HepG2 (cell line): ENCODE data around the gene CXCL10. TPM values are rescaled to one million over a fixed set of nuclear protein-coding genes. Genes with fewer than 3 reads are reported as not detected.
"Not testable (repeated sequence)": the region's sequence is repeated elsewhere in the genome, so short reads cannot be mapped to it uniquely, and the experiment has no call there.

Source experiments
- ATAC-seq: fragments of 200-7000 bp; cut with Tn5 transposase; 3 replicates; pipeline ENCODE4 v1.9.1; 2020; ENCODE audit warnings: mild to moderate bottlenecking, moderate library complexity
- BruUV-seq: library from RNA; stranded (reverse); fragments of 400-500 nt; replicated peaks from 2 replicates; lab custom pipeline; 2021; lab: Mats Ljungman, UMichigan
- CTCF ChIA-PET: fragments of 300-600 bp; formaldehyde crosslinking; extraction: SDS; loops from one replicate; lab custom pipeline; 2021; ENCODE audit warnings: low total read pairs, inconsistent platforms, low intra/inter-chr PET ratio; lab: Yijun Ruan, JAX
- POLR2A ChIA-PET: fragments of 350-600 bp; sonication (Branson Sonifier 250); formaldehyde crosslinking; loops from one replicate; lab custom pipeline; 2020; ENCODE audit warnings: antibody characterized with exemption, inconsistent platforms; lab: Yijun Ruan, JAX
- DNase-seq: peaks from one replicate; pipeline ENCODE4 v3.0.0-alpha.2; 2015; ENCODE audit warnings: low spot score
- FAIRE-seq: peaks from 3 replicates; lab custom pipeline; 2011; peaks lifted over from hg19 to GRCh38; lab: Jason Lieb, UNC
- H2AFZ ChIP-seq: one replicate; pipeline ENCODE4 v1.6.1; 2011; ENCODE audit warnings: low read length, inconsistent platforms
- H3K27ac ChIP-seq: fragments of 300-600 bp; 3 replicates; pipeline ENCODE4 v1.8.0; 2011; ENCODE audit warnings: mixed run types, mild to moderate bottlenecking, mixed read lengths, low read length, inconsistent platforms; ENCODE audit not compliant: insufficient read depth; ENCODE audit errors: extremely low read length
- H3K27me3 ChIP-seq, 2 experiments: fragments of 200-600 bp in 1 of 2; 2 replicates in 1 of 2; 3 replicates in 1 of 2; pipeline versions ENCODE4 v1.6.0 to v1.8.0; 2011; ENCODE audit warnings: low read length in 2 of 2, mild to moderate bottlenecking in 2 of 2, moderate library complexity in 2 of 2, inconsistent platforms in 1 of 2; ENCODE audit not compliant: insufficient read depth in 2 of 2, control insufficient read depth in 1 of 2
- H3K36me3 ChIP-seq, 2 experiments: fragments of 200-600 bp in 1 of 2; replicated peaks in 1 of 2; 2 replicates in 1 of 2; 3 replicates in 1 of 2; pipeline versions ENCODE4 v1.5.1 to v1.8.0; 2011; ENCODE audit warnings: low read length in 2 of 2, inconsistent platforms in 1 of 2; ENCODE audit not compliant: insufficient read depth in 2 of 2, control insufficient read depth in 1 of 2
- H3K4me1 ChIP-seq: 2 replicates; pipeline ENCODE4 v1.5.1; 2012; ENCODE audit warnings: low read length, inconsistent platforms; ENCODE audit not compliant: insufficient read depth
- H3K4me2 ChIP-seq: 2 replicates; pipeline ENCODE4 v1.6.0; 2011; ENCODE audit warnings: low read depth, low read length, inconsistent platforms
- H3K4me3 ChIP-seq, 3 experiments: fragments of 200-600 bp in 1 of 3; sonication (generic), shearing (Covaris generic) in 1 of 3; replicated peaks in 1 of 3; 2 replicates each; pipeline ENCODE4 v1.5.1; 2011 to 2016; ENCODE audit warnings: low read length in 3 of 3, inconsistent platforms in 2 of 3, low read depth in 2 of 3, mild to moderate bottlenecking in 2 of 3, control low read depth in 1 of 3, mixed read lengths in 1 of 3; ENCODE audit not compliant: insufficient read depth in 1 of 3
- H3K79me2 ChIP-seq: one replicate; pipeline ENCODE4 v1.6.1; 2011; ENCODE audit warnings: low read length, inconsistent platforms; ENCODE audit not compliant: insufficient read depth
- H3K9ac ChIP-seq: 2 replicates; pipeline ENCODE4 v1.6.0; 2011; ENCODE audit warnings: mild to moderate bottlenecking, low read depth, low read length, inconsistent platforms; ENCODE audit not compliant: insufficient read depth
- H3K9me3 ChIP-seq: 2 replicates; pipeline ENCODE4 v1.5.1; 2012; ENCODE audit warnings: mild to moderate bottlenecking, low read length
- H4K20me1 ChIP-seq: 2 replicates; pipeline ENCODE4 v1.6.0; 2011; ENCODE audit warnings: inconsistent platforms, mild to moderate bottlenecking, low read length, moderate library complexity; ENCODE audit not compliant: insufficient read depth
- WGBS: methylation state at CpG from one replicate; pipeline ENCODE4 v1.1.6; 2017; ENCODE audit warnings: low lambda C conversion rate; 5-methylcytosine and 5-hydroxymethylcytosine counted together
- in situ Hi-C: cut with HindIII; loops from 2 replicates; pipeline ENCODE4 v1.10.0; 2017; ENCODE audit warnings: low pct_unique_long_range_greater_than_20kb; ENCODE audit not compliant: extremely low pct_ligation_motif_present
- intact Hi-C: fragments of 100-400 bp; cut with micrococcal nuclease; formaldehyde crosslinking; loops from one replicate; pipeline ENCODE4 v1.10.0; 2022; ENCODE audit not compliant: unreplicated experiment
- polyA plus RNA-seq, 8 experiments: library from polyadenylated mRNA; depleted of rRNA in 3 of 8; stranded (reverse) in 7 of 8; unstranded in 1 of 8; fragments of >200 nt; fragmentation: Illumina TruSeq in 4 of 8; extraction: Trizol in 4 of 8; gene quantifications; 2 replicates each; pipeline versions ENCODE4 v1.2.1 to v1.2.3, GENCODE V29; 2011 to 2016; ENCODE audit warnings: low read depth in 4 of 8, missing spikeins in 1 of 8, mixed read lengths in 1 of 8; ENCODE audit not compliant: insufficient read depth in 1 of 8
- total RNA-seq, 5 experiments: library from RNA; depleted of rRNA; stranded (reverse); fragments of >200 nt; fragmentation: Illumina TruSeq; extraction: Trizol; gene quantifications; 2 replicates each; pipeline ENCODE4 v1.2.3, GENCODE V29; 2016; ENCODE audit warnings: low read depth in 1 of 5

The CXCL10 gene
- total and polyA plus RNA-seq, 2 of the 13 experiments (the other 11 are each of a cell fraction or from before 2014, with no cell fraction given): not detected

DNA sequence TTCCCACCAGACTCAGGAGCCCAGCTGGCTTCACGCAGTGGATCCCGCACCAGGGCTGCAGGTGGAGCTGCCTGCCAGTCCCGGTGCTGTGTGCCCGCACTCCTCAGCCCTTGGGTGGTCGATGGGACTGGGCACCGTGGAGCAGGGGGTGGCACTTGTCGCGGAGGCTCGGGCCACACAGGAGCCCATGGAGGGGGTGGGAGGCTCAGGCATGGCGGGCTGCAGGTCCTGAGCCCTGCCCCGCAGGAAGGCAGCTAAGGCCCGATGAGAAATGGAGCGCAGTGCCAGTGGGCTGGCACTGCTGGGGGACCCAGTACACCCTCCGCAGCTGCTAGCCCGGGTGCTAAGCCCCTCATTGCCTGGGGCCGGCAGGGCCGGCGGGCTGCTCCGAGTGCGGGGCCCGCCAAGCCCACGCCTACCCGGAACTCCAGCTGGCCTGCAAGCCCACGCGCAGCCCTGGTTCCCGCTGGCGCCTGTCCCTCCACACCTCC is 27.3 kb upstream of the CXCL10 start:
- H3K9ac ChIP-seq, intact Hi-C loops, ATAC-seq, H3K4me2 ChIP-seq, in situ Hi-C loops, DNase-seq, H4K20me1 ChIP-seq, H3K36me3 ChIP-seq, CTCF ChIA-PET, H3K79me2 ChIP-seq, H3K27ac ChIP-seq, BruUV-seq, FAIRE-seq, H3K4me3 ChIP-seq, H3K4me1 ChIP-seq, H2AFZ ChIP-seq, H3K9me3 ChIP-seq, H3K27me3 ChIP-seq, POLR2A ChIA-PET: not testable (repeated sequence)
- no CpG with 5 or more reads among the region's 27 CpGs for WGBS

DNA sequence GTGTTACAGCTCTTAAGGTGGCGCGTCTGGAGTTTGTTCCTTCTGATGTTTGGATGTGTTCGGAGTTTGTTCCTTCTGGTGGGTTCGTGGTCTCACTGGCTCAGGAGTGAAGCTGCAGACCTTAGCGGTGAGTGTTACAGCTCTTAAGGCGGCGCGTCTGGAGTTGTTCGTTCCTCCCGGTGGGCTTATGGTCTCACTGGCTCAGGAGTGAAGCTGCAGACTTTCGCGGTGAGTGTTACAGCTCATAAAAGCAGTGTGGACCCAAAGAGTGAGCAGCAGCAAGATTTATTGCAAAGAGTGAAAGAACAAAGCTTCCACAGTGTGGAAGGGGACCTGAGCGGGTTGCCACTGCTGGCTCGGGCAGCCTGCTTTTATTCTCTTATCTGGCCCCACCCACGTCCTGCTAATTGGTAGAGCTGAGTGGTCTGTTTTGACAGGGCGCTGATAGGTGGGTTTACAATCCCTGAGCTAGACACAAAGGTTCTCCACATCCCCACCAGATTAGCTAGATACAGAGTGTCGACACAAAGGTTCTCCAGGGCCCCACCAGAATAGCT is 26.6 kb upstream of the CXCL10 start:
- H2AFZ ChIP-seq, ATAC-seq, FAIRE-seq, H3K9me3 ChIP-seq, POLR2A ChIA-PET, H3K4me1 ChIP-seq, DNase-seq, H3K79me2 ChIP-seq, intact Hi-C loops, H3K27me3 ChIP-seq, H3K36me3 ChIP-seq, H4K20me1 ChIP-seq, CTCF ChIA-PET, H3K9ac ChIP-seq, H3K4me3 ChIP-seq, in situ Hi-C loops, BruUV-seq, H3K4me2 ChIP-seq, H3K27ac ChIP-seq: not testable (repeated sequence)
- WGBS: 72% methylated on average over 11 of the region's 17 CpGs

DNA sequence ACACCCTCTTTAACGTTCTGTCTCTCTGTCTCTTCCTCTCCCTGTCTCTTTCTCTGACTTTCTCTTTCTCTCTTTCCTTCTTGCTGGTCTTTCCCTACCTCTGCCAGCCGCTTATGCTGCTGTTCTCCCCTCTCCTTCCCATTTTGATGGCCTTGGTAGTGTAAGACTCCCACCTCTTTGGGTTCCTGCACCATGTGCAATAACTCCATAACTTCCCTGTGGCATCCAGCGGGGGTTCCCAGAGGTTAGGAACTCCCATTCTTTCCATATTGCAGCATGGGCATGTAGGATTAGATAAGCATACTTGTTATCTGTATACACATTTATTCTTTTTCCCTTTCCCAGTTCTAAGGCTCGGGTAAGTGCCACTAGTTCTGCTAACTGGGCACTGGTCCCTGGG is 21.4 kb upstream of the CXCL10 start:
- FAIRE-seq: not testable (repeated sequence)

DNA sequence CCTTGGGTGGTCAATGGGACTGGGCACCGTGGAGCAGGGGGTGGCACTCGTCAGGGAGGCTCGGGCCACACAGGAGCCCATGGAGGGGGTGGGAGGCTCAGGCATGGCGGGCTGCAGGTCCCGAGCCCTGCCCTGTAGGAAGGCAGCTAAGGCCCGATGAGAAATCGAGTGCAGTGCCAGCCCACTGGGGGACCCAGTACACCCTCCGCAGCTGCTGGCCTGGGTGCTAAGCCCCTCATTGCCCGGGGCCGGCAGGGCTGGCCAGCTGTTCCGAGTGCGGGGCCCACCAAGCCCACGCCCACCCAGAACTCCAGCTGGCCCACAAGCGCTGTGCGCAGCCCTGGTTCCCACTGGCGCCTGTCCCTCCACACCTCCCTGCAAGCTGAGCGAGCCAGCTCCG is 20.0 kb upstream of the CXCL10 start:
- intact Hi-C loops, H3K9ac ChIP-seq, H3K4me1 ChIP-seq, H3K9me3 ChIP-seq, BruUV-seq, H4K20me1 ChIP-seq, ATAC-seq, H3K27ac ChIP-seq, H3K79me2 ChIP-seq, H3K36me3 ChIP-seq, POLR2A ChIA-PET, CTCF ChIA-PET, in situ Hi-C loops, H3K4me2 ChIP-seq, DNase-seq, FAIRE-seq, H3K27me3 ChIP-seq, H2AFZ ChIP-seq, H3K4me3 ChIP-seq: not testable (repeated sequence)
- WGBS: no CpG with 5 or more reads among the region's 18 CpGs

More for the DNA sequence above, 21.4 kb upstream of the CXCL10 start:
- H3K4me2 ChIP-seq, in situ Hi-C loops, H3K27me3 ChIP-seq, CTCF ChIA-PET, H3K9ac ChIP-seq, H2AFZ ChIP-seq, BruUV-seq, H3K79me2 ChIP-seq, POLR2A ChIA-PET, ATAC-seq, DNase-seq, H3K36me3 ChIP-seq, H3K9me3 ChIP-seq, H3K4me3 ChIP-seq, H3K4me1 ChIP-seq, H3K27ac ChIP-seq, intact Hi-C loops, H4K20me1 ChIP-seq: not testable (repeated sequence)
- WGBS: 15% methylated on average over 4 of the region's 4 CpGs
